Smooth muscle cell (in vitro differentiated cells): ENCODE results near the gene DDIT3. TPM values are rescaled to one million over a fixed set of nuclear protein-coding genes. Genes with fewer than 3 reads are reported as not detected.

Experiments used
- DNase-seq: peaks from one replicate; lab custom pipeline; 2025; ENCODE audit not compliant: unreplicated experiment; lab: John Stamatoyannopoulos, UW
- H2AFZ ChIP-seq: fragments of 200-600 bp; sonication (generic); 2 replicates; pipeline ENCODE4 v1.6.0; 2016; ENCODE audit warnings: antibody characterized with exemption, low read depth, mild to moderate bottlenecking
- H3F3A ChIP-seq: fragments of 200-600 bp; sonication (generic); 2 replicates; pipeline ENCODE4 v1.6.0; 2017; ENCODE audit warnings: antibody characterized with exemption, low read depth
- H3K27ac ChIP-seq: fragments of 200-600 bp; sonication (generic); 2 replicates; pipeline ENCODE4 v1.5.1; 2016; ENCODE audit warnings: low read depth, mild to moderate bottlenecking
- H3K27me3 ChIP-seq: fragments of 200-600 bp; sonication (generic); 2 replicates; pipeline ENCODE4 v1.6.1; 2016; ENCODE audit warnings: low read depth, mild to moderate bottlenecking
- H3K36me3 ChIP-seq: fragments of 200-600 bp; sonication (generic); 2 replicates; pipeline ENCODE4 v1.5.1; 2016; ENCODE audit warnings: low read depth
- H3K4me1 ChIP-seq: fragments of 200-600 bp; sonication (generic); 2 replicates; pipeline ENCODE4 v1.5.1; 2016; ENCODE audit warnings: low read depth
- H3K4me2 ChIP-seq: fragments of 200-600 bp; sonication (generic); 2 replicates; pipeline ENCODE4 v1.6.0; 2016; ENCODE audit warnings: mild to moderate bottlenecking
- H3K4me3 ChIP-seq: fragments of 200-600 bp; sonication (generic); 2 replicates; pipeline ENCODE4 v1.5.1; 2016; ENCODE audit warnings: mild to moderate bottlenecking
- H3K79me2 ChIP-seq: fragments of 200-600 bp; sonication (generic); 2 replicates; pipeline ENCODE4 v1.6.0; 2016; ENCODE audit warnings: low read depth, mild to moderate bottlenecking
- H3K9ac ChIP-seq: fragments of 200-600 bp; sonication (generic); 2 replicates; pipeline ENCODE4 v1.6.0; 2016; ENCODE audit warnings: low read depth
- H3K9me3 ChIP-seq: fragments of 200-600 bp; sonication (generic); replicated peaks from 2 replicates; pipeline ENCODE4 v1.5.1; 2016; ENCODE audit warnings: low read depth
- H4K20me1 ChIP-seq: fragments of 200-600 bp; sonication (generic); 2 replicates; pipeline ENCODE4 v1.6.0; 2016; ENCODE audit warnings: low read depth
- WGBS: methylation state at CpG from one replicate; pipeline ENCODE4 v1.1.7; 2016; ENCODE audit warnings: low lambda C conversion rate; 5-methylcytosine and 5-hydroxymethylcytosine counted together
- polyA plus RNA-seq: library from polyadenylated mRNA; unstranded; fragments of >200 nt; fragmentation: Nextera tagmentation; extraction: Ambion mirVana; gene quantifications from 2 replicates; pipeline ENCODE4 v1.2.1, GENCODE V29; 2016
- total RNA-seq: library from RNA; depleted of rRNA; stranded (reverse); fragments of >200 nt; gene quantifications from 2 replicates; pipeline ENCODE4 v1.2.3, GENCODE V29; 2014
- TF ChIP-seq, protein P1 (sequence below): fragments of 200-600 bp; sonication (generic); IDR thresholded peaks from 2 replicates; pipeline ENCODE4 v1.5.1; 2017; ENCODE audit warnings: borderline replicate concordance, mild to moderate bottlenecking, antibody characterized with exemption; ENCODE audit not compliant: insufficient read depth, poor library complexity, severe bottlenecking

The DDIT3 gene
- total and polyA plus RNA-seq, 2 experiments from 2014 or later, result 25.8 to 27.8 TPM

GRCh38 chr12:57535764-57536596, 15.7 kb upstream of the DDIT3 start:
- H3K27me3 ChIP-seq, result no peaks in the 10 kb centered on the region
- TF ChIP-seq, protein P1, sequence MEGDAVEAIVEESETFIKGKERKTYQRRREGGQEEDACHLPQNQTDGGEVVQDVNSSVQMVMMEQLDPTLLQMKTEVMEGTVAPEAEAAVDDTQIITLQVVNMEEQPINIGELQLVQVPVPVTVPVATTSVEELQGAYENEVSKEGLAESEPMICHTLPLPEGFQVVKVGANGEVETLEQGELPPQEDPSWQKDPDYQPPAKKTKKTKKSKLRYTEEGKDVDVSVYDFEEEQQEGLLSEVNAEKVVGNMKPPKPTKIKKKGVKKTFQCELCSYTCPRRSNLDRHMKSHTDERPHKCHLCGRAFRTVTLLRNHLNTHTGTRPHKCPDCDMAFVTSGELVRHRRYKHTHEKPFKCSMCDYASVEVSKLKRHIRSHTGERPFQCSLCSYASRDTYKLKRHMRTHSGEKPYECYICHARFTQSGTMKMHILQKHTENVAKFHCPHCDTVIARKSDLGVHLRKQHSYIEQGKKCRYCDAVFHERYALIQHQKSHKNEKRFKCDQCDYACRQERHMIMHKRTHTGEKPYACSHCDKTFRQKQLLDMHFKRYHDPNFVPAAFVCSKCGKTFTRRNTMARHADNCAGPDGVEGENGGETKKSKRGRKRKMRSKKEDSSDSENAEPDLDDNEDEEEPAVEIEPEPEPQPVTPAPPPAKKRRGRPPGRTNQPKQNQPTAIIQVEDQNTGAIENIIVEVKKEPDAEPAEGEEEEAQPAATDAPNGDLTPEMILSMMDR, result no peak
- no peaks in the 10 kb centered on the region for H3K4me1 ChIP-seq
- peaks cover 11% of the 10 kb centered on the region for H3K36me3 ChIP-seq
- no peak overlapping the region for H2AFZ ChIP-seq
- peaks cover 3% of the 10 kb centered on the region for H3K79me2 ChIP-seq
- WGBS, result 75% methylated on average over 6 of the region's 6 CpGs
- no peaks in the 10 kb centered on the region for H3K9me3 ChIP-seq
- no peak overlapping the region for H3K4me3 ChIP-seq
- no peak overlapping the region for H3K9ac ChIP-seq
- no peak overlapping the region for H3K27ac ChIP-seq
- no peak overlapping the region for H3K4me2 ChIP-seq
- no peak for DNase-seq
- peaks cover 17% of the 10 kb centered on the region for H3F3A ChIP-seq
- peaks cover 45% of the 10 kb centered on the region for H4K20me1 ChIP-seq

GRCh38 chr12:57534991-57535543, 14.8 kb upstream of the DDIT3 start:
- no peaks in the 10 kb centered on the region for H3K4me1 ChIP-seq
- peaks cover 39% of the 10 kb centered on the region for H4K20me1 ChIP-seq
- H3K9ac ChIP-seq, result no peak overlapping the region
- peaks cover 26% of the 10 kb centered on the region for H3F3A ChIP-seq
- H3K9me3 ChIP-seq, result no peaks in the 10 kb centered on the region
- no peak for DNase-seq
- no peak overlapping the region for H3K4me2 ChIP-seq
- no peak overlapping the region for H3K4me3 ChIP-seq
- H3K36me3 ChIP-seq, result peaks cover 11% of the 10 kb centered on the region
- TF ChIP-seq, protein P1, result no peak
- H3K27me3 ChIP-seq, result no peaks in the 10 kb centered on the region
- no peak overlapping the region for H2AFZ ChIP-seq
- WGBS, result 99% methylated on average over 3 of the region's 3 CpGs
- H3K27ac ChIP-seq, result no peak overlapping the region
- no peaks in the 10 kb centered on the region for H3K79me2 ChIP-seq

- Histone ChIP-seq H3K27me3 (no peaks in the 10 kb centered on the region), H3K27ac (no peak overlapping the region), H3K79me2 (no peaks in the 10 kb centered on the region), H3K9me3 (no peaks in the 10 kb centered on the region), H3K9ac (no peak overlapping the region), H3K4me2 (no peak overlapping the region), H3K4me1 (no peaks in the 10 kb centered on the region), H3K4me3 (no peak overlapping the region), H3F3A (peaks cover 32% of the 10 kb centered on the region), H2AFZ (no peak overlapping the region), H3K36me3 (peaks cover 11% of the 10 kb centered on the region), H4K20me1 (peaks cover 37% of the 10 kb centered on the region)
- TF ChIP-seq, protein P1, result no peak
- 98% methylated on average over 5 of the region's 5 CpGs for whole genome bisulfite sequencing
- DNase-seq, result no peak
Measured at GRCh38 chr12:57534250-57534649, 13.9 kb upstream of the DDIT3 start.

- Histone ChIP-seq H3K36me3 (peaks cover 11% of the 10 kb centered on the region), H3K27ac (no peak overlapping the region), H3K4me1 (no peaks in the 10 kb centered on the region), H3K27me3 (no peaks in the 10 kb centered on the region), H3K79me2 (no peaks in the 10 kb centered on the region), H3F3A (peaks cover 32% of the 10 kb centered on the region), H4K20me1 (peaks cover 27% of the 10 kb centered on the region), H3K4me2 (no peak overlapping the region), H3K9ac (no peak overlapping the region), H3K4me3 (no peak overlapping the region), H3K9me3 (no peaks in the 10 kb centered on the region), H2AFZ (no peak overlapping the region)
- TF ChIP-seq, protein P1, result no peak
- WGBS, result 97% methylated on average over 8 of the region's 8 CpGs
- no peak for DNase-seq
Measured at GRCh38 chr12:57533108-57533507, 12.8 kb upstream of the DDIT3 start.
